Spleen (tissue), 11 donors: ENCODE measurements around the gene SLC39A7. TPM values are rescaled to one million over a fixed set of nuclear protein-coding genes. Genes with fewer than 3 reads are reported as not detected.

Experiments
- DNase-seq: peaks from one replicate; pipeline ENCODE4 v3.0.0-alpha.2; 2020
- H3K27ac ChIP-seq, 8 donors: fragments of 200-600 bp; sonication (generic) in 7 of 8; 1 replicate in 4 of 8; 2 replicates in 4 of 8; pipeline versions ENCODE4 v1.5.0 to v1.8.0; 2016 to 2021; ENCODE audit warnings: inconsistent platforms in 4 of 8, mild to moderate bottlenecking in 4 of 8, moderate library complexity in 1 of 8
- H3K27me3 ChIP-seq, 7 donors: fragments of 200-600 bp; sonication (generic) in 6 of 7; replicated peaks in 1 of 7; 1 replicate in 4 of 7; 2 replicates in 3 of 7; pipeline versions ENCODE4 v1.5.0 to v1.8.0; 2016 to 2021; ENCODE audit warnings: inconsistent platforms in 3 of 7, mild to moderate bottlenecking in 1 of 7
- H3K36me3 ChIP-seq, 6 donors: fragments of 200-600 bp; sonication (generic) in 5 of 6; 1 replicate in 4 of 6; 2 replicates in 2 of 6; pipeline versions ENCODE4 v1.5.0 to v1.8.0; 2016 to 2021; ENCODE audit warnings: inconsistent platforms in 2 of 6
- H3K4me1 ChIP-seq, 6 donors: fragments of 200-600 bp; sonication (generic) in 5 of 6; 1 replicate in 3 of 6; 2 replicates in 3 of 6; pipeline versions ENCODE4 v1.5.0 to v1.8.0; 2016 to 2021; ENCODE audit warnings: inconsistent platforms in 3 of 6
- H3K4me3 ChIP-seq, 8 donors: fragments of 200-600 bp; sonication (generic) in 7 of 8; 1 replicate in 4 of 8; 2 replicates in 4 of 8; pipeline versions ENCODE4 v1.5.0 to v1.8.0; 2016 to 2021; ENCODE audit warnings: inconsistent platforms in 4 of 8, mild to moderate bottlenecking in 4 of 8, moderate library complexity in 2 of 8
- H3K9me3 ChIP-seq, 8 donors: fragments of 200-600 bp; sonication (generic) in 7 of 8; 1 replicate in 4 of 8; 2 replicates in 4 of 8; pipeline versions ENCODE4 v1.5.0 to v1.8.0; 2016 to 2021; ENCODE audit warnings: inconsistent platforms in 4 of 8
- CTCF ChIP-seq, 11 experiments: fragments of 200-600 bp in 7 of 11; fragments of 450-650 bp in 4 of 11; sonication (generic) in 4 of 11; IDR thresholded peaks in 8 of 11; conservative IDR thresholded peaks in 3 of 11; 1 replicate in 7 of 11; 2 replicates in 4 of 11; pipeline versions ENCODE4 v1.4.0 to v1.8.0; 2016 to 2021; ENCODE audit warnings: antibody characterized with exemption in 11 of 11, inconsistent platforms in 4 of 11, mild to moderate bottlenecking in 1 of 11
- POLR2A ChIP-seq, 3 donors: fragments of 450-650 bp; IDR thresholded peaks; one replicate each; pipeline ENCODE4 v1.5.1; 2017; ENCODE audit warnings: antibody characterized with exemption in 3 of 3, mild to moderate bottlenecking in 1 of 3
- POLR2AphosphoS5 ChIP-seq, 3 donors: sonication (generic); formaldehyde crosslinking; IDR thresholded peaks; one replicate each; pipeline ENCODE4 v1.5.1; 2017; ENCODE audit warnings: antibody characterized with exemption in 3 of 3
- WGBS, 5 donors: extraction: QIAGEN DNeasy Blood & Tissue Kit in 3 of 5; methylation state at CpG; one replicate each; pipeline versions ENCODE4 v1.1.5 to v1.1.7; 2013 to 2018; 5-methylcytosine and 5-hydroxymethylcytosine counted together
- intact Hi-C: fragments of 100-400 bp; cut with DNase I; formaldehyde crosslinking; loops from one replicate; pipeline ENCODE4 v1.15.0; 2023; ENCODE audit warnings: low total_unique reads
- polyA plus RNA-seq, 3 donors: library from polyadenylated mRNA; stranded (reverse); fragments of 200-250 nt; gene quantifications; one replicate each; pipeline ENCODE4 v1.2.1, GENCODE V29; 2013
- total RNA-seq, 7 donors: library from RNA; depleted of rRNA in 3 of 7; stranded (reverse); fragments of >200 nt in 3 of 7; fragmentation: NEBNext Ultra II Directional in 4 of 7; extraction: Animal tissue kit (Norgen Biotek cat#: 25700) in 4 of 7; gene quantifications; one replicate each; pipeline versions ENCODE4 v1.1.0 to v1.2.1, GENCODE V29; 2016 to 2021
- donor health status: healthy with polysubstance abuse.
- donor health status: DM: no; HTN: no; CAD: no; lungs with moderate emphysema.
- donor health status: DM: no; HTN: no; CAD: no.
- donor health status: Bipolar disorder and iron deficiency.
- donor health status: healthy.
- donor health status: DM: no; HTN: no; CAD: no.
- donor health status: DM: yes; HTN: yes; CAD: no.

The SLC39A7 gene
- total and polyA plus RNA-seq, 10 donors: 28.8 to 58.7 (median 45.3) TPM

- Histone ChIP-seq H3K27me3 (peaks cover 0 to 55% (median 17%) of the 10 kb centered on the region in 7 donors), H3K27ac (peak overlapping the region in 5 of 8 donors; percentile 14 to 43 (median 32)), H3K9me3 (no peaks in the 10 kb centered on the region), H3K4me3 (peak overlapping the region; percentile 3 to 64 (median 24)), H3K4me1 (peaks cover 5 to 48% (median 30%) of the 10 kb centered on the region in 6 donors), H3K36me3 (peaks cover 0 to 45% (median 35%) of the 10 kb centered on the region in 6 donors)
- no peak for TF ChIP-seq POLR2A (IDR thresholded peaks at IDR 0.05)
- peak in 2 of 3 donors; percentile 37 to 38 for TF ChIP-seq POLR2AphosphoS5 (IDR thresholded peaks at IDR 0.05)
- TF ChIP-seq CTCF (IDR thresholded peaks at IDR 0.05 in 8 of 11, conservative IDR thresholded peaks at IDR 0.05 in 3 of 11): no peak
- intact Hi-C loops: no loop called here
- 2 to 12% (median 4%) methylated on average over 41 to 72 of the region's 72 CpGs for WGBS, 5 donors
- peak; percentile 86 for DNase-seq
Measured at GRCh38 chr6:33192671-33193602, 7.7 kb upstream of the SLC39A7 start.

GRCh38 chr6:33193619-33194018 is 7.0 kb upstream of the SLC39A7 start:
- Histone ChIP-seq H3K9me3 (no peaks in the 10 kb centered on the region), H3K36me3 (peaks cover 0 to 50% (median 35%) of the 10 kb centered on the region in 6 donors), H3K4me3 (peak overlapping the region in 4 of 8 donors; percentile 24 to 64 (median 40)), H3K27me3 (peaks cover 0 to 50% (median 17%) of the 10 kb centered on the region in 7 donors), H3K27ac (peak overlapping the region in 5 of 8 donors; percentile 14 to 43 (median 26)), H3K4me1 (peaks cover 8 to 55% (median 36%) of the 10 kb centered on the region in 6 donors)
- no peak for DNase-seq
- TF ChIP-seq CTCF (IDR thresholded peaks at IDR 0.05 in 8 of 11, conservative IDR thresholded peaks at IDR 0.05 in 3 of 11): no peak
- peak in 1 of 3 donors; percentile 6 for TF ChIP-seq POLR2AphosphoS5 (IDR thresholded peaks at IDR 0.05)
- intact Hi-C loops: no loop called here
- 64 to 84% (median 75%) methylated on average over 6 of the region's 6 CpGs for WGBS, 5 donors

- H3K27ac ChIP-seq: no peak overlapping the region
- H3K36me3 ChIP-seq: peaks cover 0 to 50% (median 35%) of the 10 kb centered on the region in 6 donors
- WGBS, 5 donors: 78 to 84% (median 80%) methylated on average over 8 of the region's 8 CpGs
- DNase-seq: peak; percentile 50
- no peak for TF ChIP-seq POLR2AphosphoS5 (IDR thresholded peaks at IDR 0.05)
- H3K4me3 ChIP-seq: no peak overlapping the region
- intact Hi-C loops: no loop called here
- no peaks in the 10 kb centered on the region for H3K9me3 ChIP-seq
- H3K27me3 ChIP-seq: peaks cover 0 to 41% (median 17%) of the 10 kb centered on the region in 7 donors
- H3K4me1 ChIP-seq: peaks cover 13 to 64% (median 45%) of the 10 kb centered on the region in 6 donors
Measured at GRCh38 chr6:33194431-33194979, 6.2 kb upstream of the SLC39A7 start.

- H3K9me3 ChIP-seq: no peaks in the 10 kb centered on the region
- no peak for TF ChIP-seq POLR2A (IDR thresholded peaks at IDR 0.05)
- peak in 2 of 3 donors; percentile 13 to 22 for TF ChIP-seq POLR2AphosphoS5 (IDR thresholded peaks at IDR 0.05)
- DNase-seq: no peak
- H3K27me3 ChIP-seq: peaks cover 0 to 31% (median 16%) of the 10 kb centered on the region in 7 donors
- no peak overlapping the region for H3K4me3 ChIP-seq
- H3K27ac ChIP-seq: no peak overlapping the region
- H3K4me1 ChIP-seq: peaks cover 14 to 69% (median 48%) of the 10 kb centered on the region in 6 donors
- peaks cover 0 to 50% (median 35%) of the 10 kb centered on the region in 6 donors for H3K36me3 ChIP-seq
- intact Hi-C loops: no loop called here
- WGBS, 5 donors: 87 to 92% (median 89%) methylated on average over 14 to 15 of the region's 15 CpGs
Measured at GRCh38 chr6:33195304-33196165, 5.1 kb upstream of the SLC39A7 start.
